Measurements from ENCODE around the gene HOXB2.

The HOXB2 gene

GRCh38 chr17:48500435-48501426 lies 44.2 kb downstream of the HOXB2 start:
- peak; percentile 13 for FAIRE-seq
- no peak for DNase-seq (ENCODE audit: insufficient read length, low spot score)

GRCh38 chr17:48499735-48500434 lies 45.0 kb downstream of the HOXB2 start:
- DNase-seq (ENCODE audit: insufficient read length, low spot score), result no peak
- FAIRE-seq, result peak; percentile 28

- DNase-seq (ENCODE audit: insufficient read length, low spot score), result no peak
- peak; percentile 28 for FAIRE-seq
Measured at GRCh38 chr17:48499248-48499647, 45.7 kb downstream of the HOXB2 start.

- DNase-seq (ENCODE audit: insufficient read length, low spot score) (no peak), FAIRE-seq (peak; percentile 80)
Measured at GRCh38 chr17:48498164-48498850, 46.6 kb downstream of the HOXB2 start.

- DNase-seq (ENCODE audit: insufficient read length, low spot score) (peak; percentile 61), FAIRE-seq (peak; percentile 83)
Measured at GRCh38 chr17:48497103-48497502, 47.8 kb downstream of the HOXB2 start.

- no peak for DNase-seq (ENCODE audit: insufficient read length, low spot score)
- peak; percentile 76 for FAIRE-seq
Measured at GRCh38 chr17:48494335-48494734, 50.6 kb downstream of the HOXB2 start.

Measured in HTR-8/SVneo (cell line).